IMR-90 (cell line): ENCODE data around the gene ANKH.

Experiments
- BHLHE40 ChIP-seq: fragments of 150-350 bp; IDR thresholded peaks from 2 replicates; pipeline ENCODE4 v1.6.1; 2016; ENCODE audit warnings: mild to moderate bottlenecking, low read depth, low read length
- CEBPB ChIP-seq: IDR thresholded peaks from 2 replicates; pipeline ENCODE4 v1.6.1; 2012; ENCODE audit warnings: low read depth, low read length, improper control_type of control experiment
- CTCF ChIP-seq: conservative IDR thresholded peaks from 2 replicates; pipeline ENCODE4 v1.5.1; 2012; ENCODE audit warnings: mild to moderate bottlenecking, low read depth, low read length, improper control_type of control experiment
- ELK1 ChIP-seq: fragments of 150-350 bp; IDR thresholded peaks from 2 replicates; pipeline ENCODE4 v1.6.1; 2016; ENCODE audit warnings: low read depth, mild to moderate bottlenecking, low read length, moderate library complexity, borderline replicate concordance
- FOS ChIP-seq: fragments of 150-350 bp; IDR thresholded peaks from 2 replicates; pipeline ENCODE4 v1.6.1; 2016; ENCODE audit warnings: low read depth, low read length
- MAFK ChIP-seq: IDR thresholded peaks from 2 replicates; pipeline ENCODE4 v1.6.1; 2012; ENCODE audit warnings: low read depth, low read length, improper control_type of control experiment
- MAZ ChIP-seq: IDR thresholded peaks from 2 replicates; pipeline ENCODE4 v1.6.1; 2012; ENCODE audit warnings: low read depth, mild to moderate bottlenecking, low read length, improper control_type of control experiment, moderate library complexity, borderline replicate concordance
- MXI1 ChIP-seq: IDR thresholded peaks from 2 replicates; pipeline ENCODE4 v1.6.1; 2012; ENCODE audit warnings: low read depth, mild to moderate bottlenecking, low read length, moderate library complexity, borderline replicate concordance
- NFE2L2 ChIP-seq: fragments of 150-350 bp; IDR thresholded peaks from 2 replicates; pipeline ENCODE4 v1.6.1; 2016; ENCODE audit warnings: low read depth, mild to moderate bottlenecking, low read length
- POLR2A ChIP-seq: IDR thresholded peaks from 2 replicates; pipeline ENCODE4 v1.6.1; 2012; ENCODE audit warnings: mild to moderate bottlenecking, low read depth, low read length
- RAD21 ChIP-seq: IDR thresholded peaks from 2 replicates; pipeline ENCODE4 v1.6.1; 2012; ENCODE audit warnings: low read length, improper control_type of control experiment
- RCOR1 ChIP-seq: IDR thresholded peaks from 2 replicates; pipeline ENCODE4 v1.6.1; 2012; ENCODE audit warnings: mild to moderate bottlenecking, low read length, improper control_type of control experiment; ENCODE audit not compliant: insufficient replicate concordance
- SMC3 ChIP-seq: fragments of 150-350 bp; IDR thresholded peaks from 2 replicates; pipeline ENCODE4 v1.6.1; 2016; ENCODE audit warnings: low read depth, mild to moderate bottlenecking, antibody characterized with exemption, low read length, moderate library complexity
- USF2 ChIP-seq: fragments of 150-350 bp; IDR thresholded peaks from 2 replicates; pipeline ENCODE4 v1.6.1; 2017; ENCODE audit warnings: mild to moderate bottlenecking, antibody characterized with exemption, low read length, low read depth

DNA sequence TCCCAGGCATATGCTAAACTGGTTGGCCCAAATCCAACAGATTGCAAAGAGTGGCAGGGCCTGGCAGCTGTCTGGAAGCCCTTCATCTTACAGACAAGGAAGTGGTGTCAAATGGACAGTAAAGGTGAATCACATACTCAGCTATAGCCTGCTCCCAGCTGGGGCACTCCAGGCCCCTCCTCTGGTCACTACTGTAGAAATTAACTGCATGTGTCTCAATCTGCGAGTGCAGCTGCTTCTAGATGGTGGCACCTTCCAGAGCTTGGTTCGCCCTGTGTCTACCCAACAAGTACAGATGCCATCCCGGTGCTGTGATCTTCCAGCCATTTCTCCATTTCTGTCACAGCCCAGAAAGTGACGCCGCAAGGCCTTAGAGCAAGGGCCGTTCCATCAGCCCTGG, 156.9 kb downstream of the ANKH start:
- TF ChIP-seq CTCF (no peak), MAFK (no peak), ELK1 (no peak), RAD21 (no peak), POLR2A (no peak), BHLHE40 (no peak), USF2 (no peak), MXI1 (no peak), MAZ (no peak), RCOR1 (no peak), CEBPB (no peak), FOS (no peak), SMC3 (no peak), NFE2L2 (no peak)
